ENCODE results near the gene DLL1.

- TF ChIP-seq CTCF (IDR thresholded peaks at IDR 0.05) (no peak), POLR2A (IDR thresholded peaks at IDR 0.05) (no peak)
Observed at GRCh38 chr6:170280689-170281045, 10.2 kb downstream of the DLL1 start.
